Liver (tissue), 3 donors: ENCODE results near the gene ECSIT.

Source experiments
- CTCF ChIP-seq: fragments of 150-350 bp; IDR thresholded peaks from 2 replicates; pipeline ENCODE4 v1.5.1; 2017; ENCODE audit warnings: improper control_type of control experiment, low read depth, low read length; ENCODE audit not compliant: missing input control
- JUND ChIP-seq, 2 donors: IDR thresholded peaks; 2 replicates each; pipeline ENCODE4 v1.6.1; 2016; ENCODE audit warnings: antibody characterized with exemption in 2 of 2
- NR2F2 ChIP-seq: IDR thresholded peaks from 2 replicates; pipeline ENCODE4 v1.6.1; 2016; ENCODE audit warnings: antibody characterized with exemption
- YY1 ChIP-seq: IDR thresholded peaks from 2 replicates; pipeline ENCODE4 v1.6.1; 2016; ENCODE audit warnings: antibody characterized with exemption, mild to moderate bottlenecking
- TF ChIP-seq, protein P1 (sequence below): IDR thresholded peaks from 2 replicates; pipeline ENCODE4 v1.6.1; 2016; ENCODE audit warnings: antibody characterized with exemption
- donor health status: healthy.
- donor health status: healthy.

- TF ChIP-seq CTCF: no peak
- no peak for TF ChIP-seq YY1
- no peak for TF ChIP-seq JUND (IDR thresholded peaks at IDR 0.05)
- TF ChIP-seq NR2F2: no peak
- TF ChIP-seq, protein P1, sequence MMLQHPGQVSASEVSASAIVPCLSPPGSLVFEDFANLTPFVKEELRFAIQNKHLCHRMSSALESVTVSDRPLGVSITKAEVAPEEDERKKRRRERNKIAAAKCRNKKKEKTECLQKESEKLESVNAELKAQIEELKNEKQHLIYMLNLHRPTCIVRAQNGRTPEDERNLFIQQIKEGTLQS: no peak
Measured at GRCh38 chr19:11457831-11458230, 71.1 kb downstream of the ECSIT start.
